Stimulated activated CD8-positive, alpha-beta memory T cell treated with anti-CD3 and anti-CD28 coated beads, Interleukin-7, amount 100 ng/mL, for 1 hour (primary cell): ENCODE results near the gene HPDL.

Experiments
- DNase-seq, 2 donors: peaks; one replicate each; pipeline ENCODE4 v3.0.0-alpha.2; 2020; ENCODE audit warnings: low read depth in 2 of 2

The HPDL gene

DNA sequence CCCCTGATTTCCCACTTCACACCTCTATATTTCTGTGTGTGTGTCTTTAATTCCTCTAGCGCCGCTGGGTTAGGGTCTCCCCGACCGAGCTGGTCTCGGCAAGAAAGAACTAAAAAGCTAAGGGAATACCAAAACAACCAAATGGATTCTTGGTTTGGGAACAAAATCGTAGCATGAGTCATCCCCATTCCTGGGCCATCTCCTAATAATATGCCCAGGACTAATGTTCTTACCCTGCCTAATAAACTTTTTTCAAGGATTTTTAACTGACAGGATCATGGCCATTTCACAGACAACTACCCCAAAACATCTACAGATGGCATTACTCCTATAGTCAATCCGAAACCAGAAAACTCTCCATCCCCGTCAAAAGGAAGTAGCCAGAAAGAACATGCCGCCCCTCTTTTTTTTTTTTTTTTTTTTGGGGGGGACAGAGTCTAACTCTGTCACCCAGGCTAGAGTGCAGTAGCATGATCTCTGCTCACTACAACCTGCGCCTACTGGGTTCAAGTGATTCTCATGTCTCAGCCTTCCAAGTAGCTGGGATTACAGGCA, 4.1 kb upstream of the HPDL start:
- DNase-seq, result no peak

DNA sequence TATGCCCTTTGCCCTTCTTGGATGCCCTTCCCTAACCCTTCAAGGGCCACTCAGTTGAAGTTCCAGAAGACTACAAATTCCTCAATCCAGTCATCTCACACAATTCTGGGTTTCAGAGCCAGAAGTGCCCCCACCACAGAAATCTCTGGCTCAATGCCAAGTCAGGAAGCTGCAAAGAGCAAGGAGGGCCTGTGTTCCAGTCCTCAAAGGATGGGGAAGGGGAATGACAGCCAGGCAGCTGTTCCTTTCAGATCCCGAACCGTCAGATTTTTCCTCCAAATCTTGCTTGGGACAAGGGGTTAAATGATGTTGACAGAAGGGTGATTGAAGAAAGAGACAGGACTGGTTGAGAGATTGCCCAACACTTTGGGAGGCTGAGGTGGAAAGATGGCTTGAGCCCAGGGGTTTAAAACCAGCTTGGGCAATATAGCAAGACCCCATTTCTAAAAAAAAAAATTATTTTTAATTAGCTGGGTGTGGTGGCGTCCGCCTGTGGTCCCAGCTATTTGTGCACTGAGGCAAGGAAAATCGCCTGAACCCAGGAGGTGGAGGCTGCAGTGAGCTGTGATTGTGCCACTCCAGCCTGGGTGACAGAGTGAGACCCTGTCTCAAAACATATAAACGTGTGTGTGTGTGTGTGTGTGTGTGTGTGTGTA, 716 bp upstream of the HPDL start:
- no peak for DNase-seq

- DNase-seq, result no peak
These were observed 1.2 kb downstream of the HPDL start for GRCh38 chr1:45327644-45328515.

DNA sequence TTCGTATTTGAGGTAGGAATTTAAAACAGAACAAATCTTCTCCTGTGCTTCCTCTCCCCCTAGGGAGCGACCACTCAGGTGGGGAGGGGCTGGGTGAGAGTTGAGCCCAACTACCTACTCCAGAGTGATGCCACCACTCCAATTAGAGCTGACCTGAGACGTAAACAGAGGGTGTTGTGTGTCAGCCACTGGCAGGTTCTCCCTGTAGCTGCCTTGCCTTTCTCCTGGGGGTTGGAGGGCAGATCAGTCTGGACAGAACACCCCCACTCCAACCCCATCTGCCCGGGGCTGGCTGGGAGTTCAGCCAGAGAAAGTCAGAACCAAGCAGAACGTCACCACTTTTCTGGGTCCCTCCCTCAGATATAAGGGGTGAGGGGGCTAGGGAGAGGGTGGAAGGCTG, 2.0 kb downstream of the HPDL start:
- DNase-seq, result no peak

DNA sequence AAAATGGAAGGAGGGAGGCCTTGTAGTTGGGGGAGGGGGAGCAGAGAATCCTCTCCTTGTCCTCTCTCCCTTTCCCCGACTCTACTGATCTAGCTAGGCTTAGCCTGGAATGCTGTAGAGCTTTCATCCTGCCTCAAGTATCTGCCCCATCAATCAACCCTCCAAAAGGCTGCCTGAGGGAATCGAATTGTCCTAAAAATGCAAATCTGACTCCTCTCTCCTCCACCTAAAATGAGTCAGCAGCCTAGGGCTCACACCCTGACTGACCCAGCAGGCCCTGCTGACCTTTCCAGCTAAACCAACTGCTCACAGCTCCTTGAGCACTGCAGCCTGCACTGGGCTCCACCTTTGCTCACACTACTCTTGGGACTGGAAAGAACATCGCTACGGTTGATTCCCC, 2.8 kb downstream of the HPDL start:
- DNase-seq, result no peak

- DNase-seq, result no peak
These were observed 5.0 kb downstream of the HPDL start for GRCh38 chr1:45331436-45332345.

- DNase-seq, result no peak
These were observed 5.6 kb downstream of the HPDL start for GRCh38 chr1:45332346-45332720.

GRCh38 chr1:45334308-45335245, 7.9 kb downstream of the HPDL start:
- DNase-seq, result no peak

- no peak for DNase-seq
These were observed 9.2 kb downstream of the HPDL start for GRCh38 chr1:45335855-45336324.

GRCh38 chr1:45337630-45338325, 11.1 kb downstream of the HPDL start:
- no peak for DNase-seq

DNA sequence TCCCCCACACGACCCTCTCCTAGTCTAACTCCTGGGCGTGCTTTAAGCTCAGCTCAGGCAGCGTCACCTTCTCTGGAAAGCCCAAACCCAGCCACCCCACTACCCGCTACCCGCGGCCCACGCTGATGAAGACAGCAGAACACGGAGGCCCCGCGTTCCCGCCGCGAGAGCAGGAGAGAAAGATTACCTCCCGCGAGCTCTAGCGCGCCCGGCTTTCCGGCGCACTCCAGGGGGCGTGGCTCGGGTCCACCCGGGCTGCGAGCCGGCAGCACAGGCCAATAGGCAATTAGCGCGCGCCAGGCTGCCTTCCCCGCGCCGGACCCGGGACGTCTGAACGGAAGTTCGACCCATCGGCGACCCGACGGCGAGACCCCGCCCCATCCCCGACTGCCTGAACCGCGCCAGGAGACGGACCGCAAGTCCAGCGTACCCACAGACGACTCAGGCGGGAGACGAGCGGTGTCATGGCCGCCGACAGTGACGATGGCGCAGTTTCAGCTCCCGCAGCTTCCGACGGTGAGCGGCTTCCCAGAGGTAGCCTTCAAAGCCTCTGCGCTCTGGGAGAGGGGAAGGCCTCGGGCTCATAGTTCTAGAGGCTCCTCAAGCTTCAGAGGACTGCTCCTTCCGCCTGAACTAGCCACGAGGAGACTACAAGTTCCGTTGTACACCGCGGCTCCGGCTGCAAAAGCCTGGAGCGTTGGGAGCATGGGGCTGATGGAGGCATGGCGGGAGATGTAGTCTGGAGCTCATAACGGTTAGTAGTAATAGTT, 13.3 kb downstream of the HPDL start, which contains the start of the genes MUTYH and TOE1:
TSS of gene MUTYH (minus strand) at position 652 of the 770 bp plus-strand sequence. CDS start 5,935 bp downstream, outside the sequence.
TSS of gene TOE1 (plus strand) at position 382 of the 770 bp plus-strand sequence. CDS start at position 465, 83 bp downstream.
- peak; percentile 75 to 77 for DNase-seq

GRCh38 chr1:45340816-45341466, 14.2 kb downstream of the HPDL start:
- no peak for DNase-seq

GRCh38 chr1:45344499-45344898, 17.8 kb downstream of the HPDL start:
- DNase-seq, result no peak

GRCh38 chr1:45345014-45345413, 18.3 kb downstream of the HPDL start:
- DNase-seq, result no peak

GRCh38 chr1:45346473-45346872, 19.8 kb downstream of the HPDL start:
- no peak for DNase-seq

DNA sequence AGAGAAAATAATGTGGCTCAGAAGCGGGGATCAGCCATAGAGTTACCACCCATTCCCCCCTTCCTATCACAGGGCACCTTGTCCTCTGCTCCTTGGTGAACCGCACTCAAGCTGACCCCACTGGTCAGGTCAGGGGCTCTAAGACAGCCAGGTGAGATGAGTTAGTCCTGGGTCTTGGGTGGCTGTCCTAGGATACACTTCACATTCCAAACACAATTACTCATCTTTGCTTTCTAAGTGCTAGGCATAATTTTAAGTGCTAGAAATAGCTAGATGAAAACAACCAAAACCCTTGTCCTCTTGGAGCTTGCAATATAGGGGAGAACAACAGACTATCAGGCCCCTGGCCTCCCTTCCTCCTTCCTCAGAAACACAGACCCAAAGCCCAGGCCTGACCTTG, 21.3 kb downstream of the HPDL start:
- DNase-seq, result no peak

DNA sequence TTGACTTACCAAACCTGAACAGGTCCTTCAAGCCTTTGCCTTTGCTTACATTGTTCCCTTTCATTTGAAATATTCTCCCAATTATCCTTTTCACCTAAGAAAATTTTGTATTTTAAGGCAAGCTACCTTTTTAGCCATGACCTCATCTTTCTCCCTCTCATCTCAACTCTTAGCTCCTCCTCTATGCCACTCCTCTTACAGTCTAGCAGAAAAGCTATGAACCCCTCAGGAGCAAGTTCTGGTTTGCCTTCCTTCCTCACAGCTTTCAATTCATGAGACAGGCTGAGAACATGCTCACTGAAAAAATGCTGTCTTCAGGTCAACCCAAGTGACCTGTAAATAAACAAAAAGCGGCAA, 21.9 kb downstream of the HPDL start:
- no peak for DNase-seq

DNA sequence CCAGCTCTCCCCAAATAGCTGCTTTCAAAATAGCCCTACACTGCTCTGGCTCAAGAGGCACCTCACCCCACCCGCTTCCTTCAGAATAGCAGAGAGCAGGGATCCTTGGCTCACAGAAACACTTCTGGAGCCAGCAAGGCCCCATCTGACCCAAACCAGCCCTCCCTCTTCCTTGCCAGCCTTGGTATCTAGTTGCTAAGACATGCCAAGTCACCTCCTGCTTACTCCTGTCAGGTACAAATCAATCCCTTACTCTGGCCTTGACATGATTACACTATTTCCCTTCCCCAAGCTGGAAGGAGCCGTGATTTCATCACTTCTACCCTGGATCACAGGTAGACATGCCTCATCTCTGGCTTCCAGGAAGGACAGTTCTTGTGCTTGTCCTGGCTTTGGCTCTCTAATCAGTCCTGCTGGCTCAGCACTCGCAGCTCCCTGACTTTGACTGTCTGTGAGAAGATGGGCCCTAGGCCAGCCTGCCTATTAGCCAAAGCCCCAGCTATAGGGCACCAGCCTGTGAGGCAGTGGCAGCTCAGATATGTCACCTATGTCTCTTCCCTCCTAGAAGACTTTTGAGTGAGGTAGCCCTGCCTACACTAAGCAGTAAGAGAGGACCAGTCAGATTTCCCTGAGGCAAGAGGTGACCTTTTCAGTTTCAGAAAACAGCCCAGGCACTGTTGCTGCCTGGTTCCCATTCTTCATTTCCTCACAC, 22.4 kb downstream of the HPDL start:
- no peak for DNase-seq
